ENCODE results near the gene EBLN1. TPM values are rescaled to one million over a fixed set of nuclear protein-coding genes. Genes with fewer than 3 reads are reported as not detected.
A peak's percentile ranks its signal among the peaks of the same experiment; 100 is the strongest.

EBLN1 gene
- total and polyA plus RNA-seq, 2 experiments from 2014 or later: not detected

GRCh38 chr10:22244855-22245254 lies 27.0 kb upstream of the EBLN1 start:
- no peak for DNase-seq (ENCODE audit: low spot score)
- no peak overlapping the region for H3K4me3 ChIP-seq
- no peak overlapping the region for H3K27ac ChIP-seq
- no peaks in the 10 kb centered on the region for H4K20me1 ChIP-seq (ENCODE audit: insufficient read depth, poor library complexity, severe bottlenecking)
- H3K9me2 ChIP-seq (replicated peaks; ENCODE audit: insufficient read depth): no peaks in the 10 kb centered on the region
- no peaks in the 10 kb centered on the region for H3K4me1 ChIP-seq (ENCODE audit: insufficient read depth)
- TF ChIP-seq EZH2phosphoT487 (IDR thresholded peaks at IDR 0.05; ENCODE audit: low read depth, severe bottlenecking, unreplicated experiment) (no peak), CTCF (IDR thresholded peaks at IDR 0.05; ENCODE audit: poor library complexity) (no peak), EZH2 (IDR thresholded peaks at IDR 0.05; ENCODE audit: borderline replicate concordance) (no peak)
- no peaks in the 10 kb centered on the region for H3K36me3 ChIP-seq (replicated peaks; ENCODE audit: insufficient read depth, low read depth)
- H3K79me2 ChIP-seq: no peaks in the 10 kb centered on the region
- no peak overlapping the region for H2AFZ ChIP-seq
- 92% methylated on average over 3 of the region's 3 CpGs for WGBS (ENCODE audit: low lambda C conversion rate, missing lambda C conversion rate)
- no peaks in the 10 kb centered on the region for H3K9me3 ChIP-seq (ENCODE audit: low read depth)
- no peak overlapping the region for H3K4me2 ChIP-seq
- H3K27me3 ChIP-seq: no peaks in the 10 kb centered on the region

- Histone ChIP-seq H3K4me2 (no peak overlapping the region), H2AFZ (no peak overlapping the region), H3K27ac (no peak overlapping the region), H3K4me3 (no peak overlapping the region), H3K36me3 (replicated peaks; ENCODE audit: insufficient read depth, low read depth) (no peaks in the 10 kb centered on the region), H3K9me3 (ENCODE audit: low read depth) (no peaks in the 10 kb centered on the region), H3K27me3 (no peaks in the 10 kb centered on the region), H4K20me1 (ENCODE audit: insufficient read depth, poor library complexity, severe bottlenecking) (no peaks in the 10 kb centered on the region), H3K4me1 (ENCODE audit: insufficient read depth) (no peaks in the 10 kb centered on the region), H3K9me2 (replicated peaks; ENCODE audit: insufficient read depth) (no peaks in the 10 kb centered on the region), H3K79me2 (no peaks in the 10 kb centered on the region)
- WGBS (ENCODE audit: low lambda C conversion rate, missing lambda C conversion rate): 72% methylated on average over 4 of the region's 4 CpGs
- no peak for TF ChIP-seq EZH2 (IDR thresholded peaks at IDR 0.05; ENCODE audit: borderline replicate concordance)
- no peak for TF ChIP-seq EZH2phosphoT487 (IDR thresholded peaks at IDR 0.05; ENCODE audit: low read depth, severe bottlenecking, unreplicated experiment)
- DNase-seq (ENCODE audit: low spot score): no peak
These were observed 26.2 kb upstream of the EBLN1 start for GRCh38 chr10:22244001-22244400.

GRCh38 chr10:22243321-22243720 lies 25.5 kb upstream of the EBLN1 start:
- 57% methylated on average over 4 of the region's 4 CpGs for WGBS (ENCODE audit: low lambda C conversion rate, missing lambda C conversion rate)
- no peak for DNase-seq (ENCODE audit: low spot score)
- Histone ChIP-seq H3K27ac (no peak overlapping the region), H3K4me3 (no peak overlapping the region), H3K79me2 (no peaks in the 10 kb centered on the region), H4K20me1 (ENCODE audit: insufficient read depth, poor library complexity, severe bottlenecking) (no peaks in the 10 kb centered on the region), H2AFZ (no peak overlapping the region), H3K27me3 (no peaks in the 10 kb centered on the region), H3K9me2 (replicated peaks; ENCODE audit: insufficient read depth) (no peaks in the 10 kb centered on the region), H3K36me3 (replicated peaks; ENCODE audit: insufficient read depth, low read depth) (no peaks in the 10 kb centered on the region), H3K4me2 (no peak overlapping the region), H3K4me1 (ENCODE audit: insufficient read depth) (no peaks in the 10 kb centered on the region), H3K9me3 (ENCODE audit: low read depth) (no peaks in the 10 kb centered on the region)
- TF ChIP-seq EZH2 (IDR thresholded peaks at IDR 0.05; ENCODE audit: borderline replicate concordance) (no peak), CTCF (IDR thresholded peaks at IDR 0.05; ENCODE audit: poor library complexity) (no peak), EZH2phosphoT487 (IDR thresholded peaks at IDR 0.05; ENCODE audit: low read depth, severe bottlenecking, unreplicated experiment) (no peak)

GRCh38 chr10:22231260-22231659 lies 13.4 kb upstream of the EBLN1 start:
- H3K9me2 ChIP-seq (replicated peaks; ENCODE audit: insufficient read depth): no peaks in the 10 kb centered on the region
- peaks cover 3% of the 10 kb centered on the region for H3K4me1 ChIP-seq (ENCODE audit: insufficient read depth)
- H3K4me3 ChIP-seq: no peak overlapping the region
- TF ChIP-seq EZH2 (IDR thresholded peaks at IDR 0.05; ENCODE audit: borderline replicate concordance) (no peak), EZH2phosphoT487 (IDR thresholded peaks at IDR 0.05; ENCODE audit: low read depth, severe bottlenecking, unreplicated experiment) (no peak), CTCF (IDR thresholded peaks at IDR 0.05; ENCODE audit: poor library complexity) (no peak)
- 80% methylated on average over 1 of the region's 1 CpG for WGBS (ENCODE audit: low lambda C conversion rate, missing lambda C conversion rate)
- DNase-seq (ENCODE audit: low spot score): no peak
- no peaks in the 10 kb centered on the region for H4K20me1 ChIP-seq (ENCODE audit: insufficient read depth, poor library complexity, severe bottlenecking)
- peaks cover 3% of the 10 kb centered on the region for H3K27me3 ChIP-seq
- H3K9me3 ChIP-seq (ENCODE audit: low read depth): no peaks in the 10 kb centered on the region
- H2AFZ ChIP-seq: peak overlapping the region; percentile 79
- no peaks in the 10 kb centered on the region for H3K36me3 ChIP-seq (replicated peaks; ENCODE audit: insufficient read depth, low read depth)
- no peak overlapping the region for H3K27ac ChIP-seq
- H3K79me2 ChIP-seq: no peaks in the 10 kb centered on the region
- peak overlapping the region; percentile 73 for H3K4me2 ChIP-seq
